CD4-positive, alpha-beta T cell treated with Interleukin-6 for 4 hours (primary cell): ENCODE data around the gene SNX32.

Source experiments
- DNase-seq: peaks from one replicate; pipeline ENCODE4 v3.0.0-alpha.2; 2020; ENCODE audit warnings: mixed read lengths

SNX32 gene

GRCh38 chr11:65797711-65798110 lies 36.1 kb upstream of the SNX32 start:
- no peak for DNase-seq

- no peak for DNase-seq
These were observed 34.9 kb upstream of the SNX32 start for GRCh38 chr11:65798882-65799281.

- DNase-seq: no peak
These were observed 32.4 kb upstream of the SNX32 start for GRCh38 chr11:65801153-65801987.

GRCh38 chr11:65802841-65803240 lies 30.9 kb upstream of the SNX32 start:
- no peak for DNase-seq

GRCh38 chr11:65803797-65804492 lies 29.8 kb upstream of the SNX32 start:
- no peak for DNase-seq

- no peak for DNase-seq
These were observed 26.8 kb upstream of the SNX32 start for GRCh38 chr11:65806979-65807378.

GRCh38 chr11:65808744-65809341 lies 24.9 kb upstream of the SNX32 start:
- no peak for DNase-seq

GRCh38 chr11:65809496-65809895 lies 24.3 kb upstream of the SNX32 start:
- DNase-seq: no peak

GRCh38 chr11:65810046-65810868 lies 23.5 kb upstream of the SNX32 start:
- peak; percentile 18 for DNase-seq

- DNase-seq: no peak
These were observed 21.8 kb upstream of the SNX32 start for GRCh38 chr11:65811764-65812475.

- no peak for DNase-seq
These were observed 19.4 kb upstream of the SNX32 start for GRCh38 chr11:65814131-65814985.

- no peak for DNase-seq
These were observed 18.7 kb upstream of the SNX32 start for GRCh38 chr11:65814986-65815565.

GRCh38 chr11:65816696-65817095 lies 17.1 kb upstream of the SNX32 start:
- DNase-seq: no peak

- DNase-seq: no peak
These were observed 16.4 kb upstream of the SNX32 start for GRCh38 chr11:65817312-65817834.

- peak; percentile 97 for DNase-seq
These were observed 15.7 kb upstream of the SNX32 start for GRCh38 chr11:65817835-65818680.

GRCh38 chr11:65821107-65821506 lies 12.7 kb upstream of the SNX32 start:
- DNase-seq: no peak

GRCh38 chr11:65822776-65823528 lies 10.8 kb upstream of the SNX32 start:
- DNase-seq: no peak

GRCh38 chr11:65826984-65827735 lies 6.6 kb upstream of the SNX32 start:
- DNase-seq: no peak
